Measurements from ENCODE around the gene MPPED1. TPM values are rescaled to one million over a fixed set of nuclear protein-coding genes. Genes with fewer than 3 reads are reported as not detected.

Gene MPPED1
- total and polyA plus RNA-seq, 2 experiments from 2014 or later, result 0.30 to 0.97 TPM

- Histone ChIP-seq H3K27me3 (no peaks in the 10 kb centered on the region), H4K20me1 (ENCODE audit: insufficient read depth, poor library complexity, severe bottlenecking) (no peaks in the 10 kb centered on the region), H2AFZ (no peak overlapping the region), H3K27ac (no peak overlapping the region), H3K9me3 (ENCODE audit: low read depth) (no peaks in the 10 kb centered on the region), H3K36me3 (replicated peaks; ENCODE audit: insufficient read depth, low read depth) (no peaks in the 10 kb centered on the region), H3K4me1 (ENCODE audit: insufficient read depth) (no peaks in the 10 kb centered on the region), H3K9me2 (replicated peaks; ENCODE audit: insufficient read depth) (no peaks in the 10 kb centered on the region), H3K4me3 (no peak overlapping the region), H3K79me2 (no peaks in the 10 kb centered on the region), H3K4me2 (no peak overlapping the region)
- DNase-seq (ENCODE audit: low spot score), result no peak
- 86% methylated on average over 7 of the region's 7 CpGs for WGBS (ENCODE audit: low lambda C conversion rate, missing lambda C conversion rate)
- TF ChIP-seq EZH2 (IDR thresholded peaks at IDR 0.05; ENCODE audit: borderline replicate concordance) (no peak), EZH2phosphoT487 (IDR thresholded peaks at IDR 0.05; ENCODE audit: low read depth, severe bottlenecking, unreplicated experiment) (no peak), CTCF (IDR thresholded peaks at IDR 0.05; ENCODE audit: poor library complexity) (no peak)
Observed at GRCh38 chr22:43466710-43467109, 54.9 kb downstream of the MPPED1 start.

GRCh38 chr22:43467216-43467940 lies 55.6 kb downstream of the MPPED1 start:
- Histone ChIP-seq H2AFZ (no peak overlapping the region), H3K9me2 (replicated peaks; ENCODE audit: insufficient read depth) (no peaks in the 10 kb centered on the region), H3K9me3 (ENCODE audit: low read depth) (no peaks in the 10 kb centered on the region), H3K27me3 (no peaks in the 10 kb centered on the region), H3K79me2 (no peaks in the 10 kb centered on the region), H3K27ac (no peak overlapping the region), H4K20me1 (ENCODE audit: insufficient read depth, poor library complexity, severe bottlenecking) (no peaks in the 10 kb centered on the region), H3K4me3 (no peak overlapping the region), H3K36me3 (replicated peaks; ENCODE audit: insufficient read depth, low read depth) (no peaks in the 10 kb centered on the region), H3K4me1 (ENCODE audit: insufficient read depth) (no peaks in the 10 kb centered on the region), H3K4me2 (no peak overlapping the region)
- DNase-seq (ENCODE audit: low spot score), result no peak
- TF ChIP-seq EZH2 (IDR thresholded peaks at IDR 0.05; ENCODE audit: borderline replicate concordance), result no peak
- TF ChIP-seq EZH2phosphoT487 (IDR thresholded peaks at IDR 0.05; ENCODE audit: low read depth, severe bottlenecking, unreplicated experiment), result no peak
- TF ChIP-seq CTCF (IDR thresholded peaks at IDR 0.05; ENCODE audit: poor library complexity), result no peak
- WGBS (ENCODE audit: low lambda C conversion rate, missing lambda C conversion rate), result 81% methylated on average over 21 of the region's 21 CpGs

GRCh38 chr22:43470253-43470652 lies 58.4 kb downstream of the MPPED1 start:
- no peak for DNase-seq (ENCODE audit: low spot score)
- no peaks in the 10 kb centered on the region for H3K9me2 ChIP-seq (replicated peaks; ENCODE audit: insufficient read depth)
- 92% methylated on average over 3 of the region's 3 CpGs for WGBS (ENCODE audit: low lambda C conversion rate, missing lambda C conversion rate)
- H3K79me2 ChIP-seq, result no peaks in the 10 kb centered on the region
- H3K4me3 ChIP-seq, result no peak overlapping the region
- no peak overlapping the region for H3K4me2 ChIP-seq
- no peak overlapping the region for H3K27ac ChIP-seq
- no peaks in the 10 kb centered on the region for H3K9me3 ChIP-seq (ENCODE audit: low read depth)
- no peaks in the 10 kb centered on the region for H4K20me1 ChIP-seq (ENCODE audit: insufficient read depth, poor library complexity, severe bottlenecking)
- no peak overlapping the region for H2AFZ ChIP-seq
- H3K36me3 ChIP-seq (replicated peaks; ENCODE audit: insufficient read depth, low read depth), result no peaks in the 10 kb centered on the region
- H3K27me3 ChIP-seq, result no peaks in the 10 kb centered on the region
- H3K4me1 ChIP-seq (ENCODE audit: insufficient read depth), result no peaks in the 10 kb centered on the region
- no peak for TF ChIP-seq CTCF (IDR thresholded peaks at IDR 0.05; ENCODE audit: poor library complexity)
- no peak for TF ChIP-seq EZH2phosphoT487 (IDR thresholded peaks at IDR 0.05; ENCODE audit: low read depth, severe bottlenecking, unreplicated experiment)
- no peak for TF ChIP-seq EZH2 (IDR thresholded peaks at IDR 0.05; ENCODE audit: borderline replicate concordance)

Data from hepatocyte (in vitro differentiated cells).